ENCODE results near the gene MYO1A.

GRCh38 chr12:57031789-57032188 lies 18.1 kb downstream of the MYO1A start:
- TF ChIP-seq ZFP82 (CRISPR knock-in tag; IDR thresholded peaks at IDR 0.05; ENCODE audit: borderline replicate concordance) (no peak), FIP1L1 (IDR thresholded peaks at IDR 0.05; ENCODE audit: borderline replicate concordance, insufficient read depth, low read depth, low read length) (no peak), MYC (CRISPR knock-in tag; IDR thresholded peaks at IDR 0.05; ENCODE audit: borderline replicate concordance) (no peak), E2F5 (CRISPR knock-in tag; conservative IDR thresholded peaks at IDR 0.05) (no peak), KDM3A (CRISPR knock-in tag; IDR thresholded peaks at IDR 0.05; ENCODE audit: low read depth) (no peak)

Data from HepG2 (cell line).